HepG2 (cell line): ENCODE results near the gene MMP10. TPM values are rescaled to one million over a fixed set of nuclear protein-coding genes. Genes with fewer than 3 reads are reported as not detected.

ENCODE experiments used
- ATAC-seq: fragments of 200-7000 bp; cut with Tn5 transposase; 3 replicates; pipeline ENCODE4 v1.9.1; 2020; ENCODE audit warnings: mild to moderate bottlenecking, moderate library complexity
- BruUV-seq: library from RNA; stranded (reverse); fragments of 400-500 nt; replicated peaks from 2 replicates; lab custom pipeline; 2021; lab: Mats Ljungman, UMichigan
- CTCF ChIA-PET: fragments of 300-600 bp; formaldehyde crosslinking; extraction: SDS; loops from one replicate; lab custom pipeline; 2021; ENCODE audit warnings: low total read pairs, inconsistent platforms, low intra/inter-chr PET ratio; lab: Yijun Ruan, JAX
- POLR2A ChIA-PET: fragments of 350-600 bp; sonication (Branson Sonifier 250); formaldehyde crosslinking; loops from one replicate; lab custom pipeline; 2020; ENCODE audit warnings: antibody characterized with exemption, inconsistent platforms; lab: Yijun Ruan, JAX
- DNase-seq: peaks from one replicate; pipeline ENCODE4 v3.0.0-alpha.2; 2015; ENCODE audit warnings: low spot score
- FAIRE-seq: peaks from 3 replicates; lab custom pipeline; 2011; peaks lifted over from hg19 to GRCh38; lab: Jason Lieb, UNC
- H2AFZ ChIP-seq: one replicate; pipeline ENCODE4 v1.6.1; 2011; ENCODE audit warnings: low read length, inconsistent platforms
- H3K27ac ChIP-seq: fragments of 300-600 bp; 3 replicates; pipeline ENCODE4 v1.8.0; 2011; ENCODE audit warnings: mixed run types, mild to moderate bottlenecking, mixed read lengths, low read length, inconsistent platforms; ENCODE audit not compliant: insufficient read depth; ENCODE audit errors: extremely low read length
- H3K27me3 ChIP-seq, 2 experiments: fragments of 200-600 bp in 1 of 2; 2 replicates in 1 of 2; 3 replicates in 1 of 2; pipeline versions ENCODE4 v1.6.0 to v1.8.0; 2011; ENCODE audit warnings: low read length in 2 of 2, mild to moderate bottlenecking in 2 of 2, moderate library complexity in 2 of 2, inconsistent platforms in 1 of 2; ENCODE audit not compliant: insufficient read depth in 2 of 2, control insufficient read depth in 1 of 2
- H3K36me3 ChIP-seq, 2 experiments: fragments of 200-600 bp in 1 of 2; replicated peaks in 1 of 2; 2 replicates in 1 of 2; 3 replicates in 1 of 2; pipeline versions ENCODE4 v1.5.1 to v1.8.0; 2011; ENCODE audit warnings: low read length in 2 of 2, inconsistent platforms in 1 of 2; ENCODE audit not compliant: insufficient read depth in 2 of 2, control insufficient read depth in 1 of 2
- H3K4me1 ChIP-seq: 2 replicates; pipeline ENCODE4 v1.5.1; 2012; ENCODE audit warnings: low read length, inconsistent platforms; ENCODE audit not compliant: insufficient read depth
- H3K4me2 ChIP-seq: 2 replicates; pipeline ENCODE4 v1.6.0; 2011; ENCODE audit warnings: low read depth, low read length, inconsistent platforms
- H3K4me3 ChIP-seq, 3 experiments: fragments of 200-600 bp in 1 of 3; sonication (generic), shearing (Covaris generic) in 1 of 3; replicated peaks in 1 of 3; 2 replicates each; pipeline ENCODE4 v1.5.1; 2011 to 2016; ENCODE audit warnings: low read length in 3 of 3, inconsistent platforms in 2 of 3, low read depth in 2 of 3, mild to moderate bottlenecking in 2 of 3, control low read depth in 1 of 3, mixed read lengths in 1 of 3; ENCODE audit not compliant: insufficient read depth in 1 of 3
- H3K79me2 ChIP-seq: one replicate; pipeline ENCODE4 v1.6.1; 2011; ENCODE audit warnings: low read length, inconsistent platforms; ENCODE audit not compliant: insufficient read depth
- H3K9ac ChIP-seq: 2 replicates; pipeline ENCODE4 v1.6.0; 2011; ENCODE audit warnings: mild to moderate bottlenecking, low read depth, low read length, inconsistent platforms; ENCODE audit not compliant: insufficient read depth
- H3K9me3 ChIP-seq: 2 replicates; pipeline ENCODE4 v1.5.1; 2012; ENCODE audit warnings: mild to moderate bottlenecking, low read length
- H4K20me1 ChIP-seq: 2 replicates; pipeline ENCODE4 v1.6.0; 2011; ENCODE audit warnings: inconsistent platforms, mild to moderate bottlenecking, low read length, moderate library complexity; ENCODE audit not compliant: insufficient read depth
- KLF15 ChIP-seq: sonication (generic); formaldehyde crosslinking; IDR thresholded peaks from 2 replicates; pipeline ENCODE4 v1.8.1; 2023; ENCODE audit warnings: borderline replicate concordance, mild to moderate bottlenecking, inconsistent platforms, missing genetic modification reagents, mixed read lengths
- PREB ChIP-seq: sonication (generic); formaldehyde crosslinking; IDR thresholded peaks from 2 replicates; pipeline ENCODE4 v1.4.0; 2020; ENCODE audit warnings: missing genetic modification reagents
- RXRA ChIP-seq: sonication (generic); formaldehyde crosslinking; IDR thresholded peaks from 2 replicates; pipeline ENCODE4 v1.5.1; 2020; ENCODE audit warnings: missing genetic modification reagents
- SMYD3 ChIP-seq: sonication (generic); formaldehyde crosslinking; IDR thresholded peaks from 2 replicates; pipeline ENCODE4 v1.8.1; 2023; ENCODE audit warnings: mild to moderate bottlenecking, missing genetic modification reagents
- ZBTB38 ChIP-seq: sonication (generic); formaldehyde crosslinking; IDR thresholded peaks from 2 replicates; pipeline ENCODE4 v1.5.1; 2020; ENCODE audit warnings: mild to moderate bottlenecking, missing genetic modification reagents
- ZNF367 ChIP-seq: sonication (generic); formaldehyde crosslinking; IDR thresholded peaks from 2 replicates; pipeline ENCODE4 v1.4.0; 2020; ENCODE audit warnings: missing genetic modification reagents, borderline replicate concordance
- ZNF614 ChIP-seq: IDR thresholded peaks from 2 replicates; pipeline ENCODE4 v1.6.1; 2018; ENCODE audit warnings: missing biosample characterization, missing genetic modification reagents, inconsistent platforms, borderline replicate concordance
- ZNF660 ChIP-seq: sonication (generic); formaldehyde crosslinking; IDR thresholded peaks from 2 replicates; pipeline ENCODE4 v1.5.1; 2020; ENCODE audit warnings: mild to moderate bottlenecking, low read depth, missing genetic modification reagents, borderline replicate concordance
- ZNF740 ChIP-seq: sonication (generic); formaldehyde crosslinking; IDR thresholded peaks from 2 replicates; pipeline ENCODE4 v1.4.0; 2020; ENCODE audit warnings: missing genetic modification reagents
- ZNF784 ChIP-seq: sonication (generic); formaldehyde crosslinking; IDR thresholded peaks from 2 replicates; pipeline ENCODE4 v1.5.1; 2020; ENCODE audit warnings: missing genetic modification reagents, mild to moderate bottlenecking, borderline replicate concordance
- in situ Hi-C: cut with HindIII; loops from 2 replicates; pipeline ENCODE4 v1.10.0; 2017; ENCODE audit warnings: low pct_unique_long_range_greater_than_20kb; ENCODE audit not compliant: extremely low pct_ligation_motif_present
- intact Hi-C: fragments of 100-400 bp; cut with micrococcal nuclease; formaldehyde crosslinking; loops from one replicate; pipeline ENCODE4 v1.10.0; 2022; ENCODE audit not compliant: unreplicated experiment
- polyA plus RNA-seq, 8 experiments: library from polyadenylated mRNA; depleted of rRNA in 3 of 8; stranded (reverse) in 7 of 8; unstranded in 1 of 8; fragments of >200 nt; fragmentation: Illumina TruSeq in 4 of 8; extraction: Trizol in 4 of 8; gene quantifications; 2 replicates each; pipeline versions ENCODE4 v1.2.1 to v1.2.3, GENCODE V29; 2011 to 2016; ENCODE audit warnings: low read depth in 4 of 8, missing spikeins in 1 of 8, mixed read lengths in 1 of 8; ENCODE audit not compliant: insufficient read depth in 1 of 8
- total RNA-seq, 5 experiments: library from RNA; depleted of rRNA; stranded (reverse); fragments of >200 nt; fragmentation: Illumina TruSeq; extraction: Trizol; gene quantifications; 2 replicates each; pipeline ENCODE4 v1.2.3, GENCODE V29; 2016; ENCODE audit warnings: low read depth in 1 of 5

MMP10 gene
- total and polyA plus RNA-seq, 2 of the 13 experiments (the other 11 are each of a cell fraction or from before 2014, with no cell fraction given), result 0.03 TPM; not detected in 1

GRCh38 chr11:102770191-102770590 is 10.2 kb downstream of the MMP10 start:
- no peak for FAIRE-seq
- Histone ChIP-seq H3K4me1 (no peaks in the 10 kb centered on the region), H3K27me3 (peaks cover 0 to 10% of the 10 kb centered on the region in 2 experiments; a peak in 2 of 5 replicates), H3K79me2 (no peaks in the 10 kb centered on the region), H3K4me3 (no peak overlapping the region), H2AFZ (no peak overlapping the region), H4K20me1 (no peaks in the 10 kb centered on the region), H3K36me3 (no peaks in the 10 kb centered on the region), H3K9ac (no peak overlapping the region), H3K4me2 (no peak overlapping the region), H3K27ac (no peak overlapping the region), H3K9me3 (no peaks in the 10 kb centered on the region)
- in situ Hi-C loops (no loop called here), intact Hi-C loops (no loop called here)
- CTCF ChIA-PET, result no interaction called here
- TF ChIP-seq SMYD3 (CRISPR knock-in tag), result no peak
- TF ChIP-seq RXRA (CRISPR knock-in tag), result no peak
- no peak for TF ChIP-seq PREB (CRISPR knock-in tag)
- TF ChIP-seq ZNF740 (CRISPR knock-in tag), result no peak
- TF ChIP-seq ZNF614 (CRISPR knock-in tag), result no peak
- TF ChIP-seq ZBTB38, result no peak
- no peak for TF ChIP-seq ZNF367 (CRISPR knock-in tag)
- TF ChIP-seq ZNF660 (CRISPR knock-in tag), result no peak
- TF ChIP-seq KLF15, result no peak
- TF ChIP-seq ZNF784 (CRISPR knock-in tag), result no peak
- DNase-seq, result no peak
- POLR2A ChIA-PET, result no interaction called here
- ATAC-seq, result no peak
- no TSS peak for BruUV-seq
